Measurements from ENCODE around the gene CSNK1G2. TPM values are rescaled to one million over a fixed set of nuclear protein-coding genes. Genes with fewer than 3 reads are reported as not detected.

Gene CSNK1G2
- total and polyA plus RNA-seq, 2 of the 13 experiments (the other 11 are each of a cell fraction or from before 2014, with no cell fraction given), result 53.8 to 72.5 TPM

DNA sequence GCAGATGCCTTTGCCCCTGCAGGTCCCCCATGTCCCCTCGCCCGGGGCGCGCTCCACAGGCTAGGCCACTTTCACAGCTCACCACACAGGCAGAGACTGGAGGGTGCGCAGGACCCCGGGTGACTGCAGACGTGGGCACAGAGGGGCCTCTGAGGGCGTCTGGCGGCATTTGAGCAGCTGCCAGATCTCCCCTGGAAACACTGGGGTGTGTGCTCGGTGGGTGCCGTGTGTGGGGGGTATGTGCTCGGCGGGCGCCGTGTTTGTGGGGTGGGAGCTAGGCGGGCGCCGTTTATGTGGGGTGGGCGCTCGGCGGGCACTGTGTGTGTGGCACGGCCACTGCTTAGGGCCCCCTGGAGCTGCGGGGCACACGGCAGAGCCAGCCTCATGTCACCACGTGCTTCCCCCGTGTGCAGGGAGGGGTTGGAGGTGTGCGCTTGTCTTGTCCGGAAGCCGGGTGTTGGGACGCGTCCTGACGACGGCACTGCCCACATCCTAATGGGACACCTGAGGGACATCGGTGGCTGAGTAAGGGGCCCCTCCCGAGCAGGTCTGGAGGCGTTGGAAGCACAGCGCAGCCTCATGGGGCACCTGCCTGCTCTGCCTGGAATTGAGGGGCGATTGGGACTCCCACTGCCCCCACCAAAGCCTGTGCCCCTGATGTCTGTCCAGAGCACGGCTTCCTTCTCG, 16.7 kb downstream of the CSNK1G2 start (continued):
- TF ChIP-seq NFIB (CRISPR knock-in tag; IDR thresholded peaks at IDR 0.05; ENCODE audit: borderline replicate concordance), result no peak

DNA sequence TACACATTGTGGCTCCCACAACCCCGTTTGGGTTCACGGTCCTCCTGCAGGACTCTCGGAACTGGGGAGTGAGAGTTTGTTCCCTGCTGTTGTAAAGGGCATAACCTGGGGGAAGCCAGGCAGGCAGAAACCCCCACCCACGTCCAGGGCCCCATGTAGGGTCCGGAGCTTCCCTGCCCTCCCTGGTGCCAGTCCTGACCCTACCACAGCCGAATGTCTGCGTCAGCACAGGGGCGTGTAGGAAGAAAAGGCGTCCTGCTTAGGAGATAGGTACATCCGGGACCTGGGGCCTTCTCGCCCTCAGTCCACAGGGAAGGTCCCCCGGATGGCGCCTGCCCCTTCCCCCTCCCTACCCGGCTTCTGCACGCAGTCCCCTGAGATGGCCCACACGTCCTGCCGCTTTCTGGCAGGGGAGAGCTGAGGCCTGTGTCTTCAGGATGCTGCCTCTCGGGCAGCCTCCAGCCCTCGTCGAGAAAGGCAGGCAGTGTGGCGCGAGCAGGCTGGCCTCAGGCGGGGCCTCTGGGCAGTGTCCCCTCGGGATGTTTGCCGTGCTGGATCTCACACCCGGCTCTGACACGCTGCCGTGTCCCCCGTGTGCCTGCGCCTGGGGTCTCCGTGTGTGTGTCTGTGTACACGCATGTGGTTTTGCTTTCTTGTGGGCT, 19.1 kb downstream of the CSNK1G2 start:
- Histone ChIP-seq H3K4me2 (ENCODE audit: low read depth, low read length) (no peak overlapping the region), H3K9ac (ENCODE audit: insufficient read depth, low read depth, low read length) (no peak overlapping the region), H4K20me1 (ENCODE audit: insufficient read depth, low read length) (peaks cover 26% of the 10 kb centered on the region; the same call in 1 of the 2 replicates), H3K27ac (ENCODE audit: extremely low read length, insufficient read depth, low read length) (no peak overlapping the region), H2AFZ (ENCODE audit: low read length) (no peak overlapping the region), H3K36me3 (replicated peaks in 1 of 2; ENCODE audit: control insufficient read depth in 1 of 2, insufficient read depth in 2 of 2, low read length in 2 of 2) (peaks cover 4 to 9% of the 10 kb centered on the region in 2 experiments; a peak in 4 of 5 replicates), H3K9me3 (ENCODE audit: low read length) (no peaks in the 10 kb centered on the region), H3K27me3 (ENCODE audit: control insufficient read depth in 1 of 2, insufficient read depth in 2 of 2, low read length in 2 of 2) (no peaks in the 10 kb centered on the region), H3K79me2 (ENCODE audit: insufficient read depth, low read length) (peaks cover 10% of the 10 kb centered on the region), H3K4me3 (replicated peaks in 1 of 3; ENCODE audit: insufficient read depth in 1 of 3, low read depth in 2 of 3, low read length in 3 of 3) (no peak overlapping the region), H3K4me1 (ENCODE audit: insufficient read depth, low read length) (no peaks in the 10 kb centered on the region)
- POLR2A ChIA-PET, result no interaction called here
- CTCF ChIA-PET (ENCODE audit: low intra/inter-chr PET ratio, low total read pairs), result no interaction called here
- ATAC-seq (no peak), DNase-seq (ENCODE audit: low spot score) (no peak), FAIRE-seq (no peak)
- in situ Hi-C loops (cut with HindIII; ENCODE audit: extremely low pct_ligation_motif_present, low pct_unique_long_range_greater_than_20kb) (no loop called here), intact Hi-C loops (cut with micrococcal nuclease; ENCODE audit: unreplicated experiment) (no loop called here)
- WGBS (ENCODE audit: low lambda C conversion rate), result 96% methylated on average over 15 of the region's 32 CpGs
- no TSS peak for BruUV-seq (replicated peaks)
- TF ChIP-seq DPF2 (CRISPR knock-in tag; IDR thresholded peaks at IDR 0.05; ENCODE audit: borderline replicate concordance, low read depth), result no peak
- TF ChIP-seq ZNF773 (CRISPR knock-in tag; IDR thresholded peaks at IDR 0.05; ENCODE audit: borderline replicate concordance), result no peak
- TF ChIP-seq, protein P1, sequence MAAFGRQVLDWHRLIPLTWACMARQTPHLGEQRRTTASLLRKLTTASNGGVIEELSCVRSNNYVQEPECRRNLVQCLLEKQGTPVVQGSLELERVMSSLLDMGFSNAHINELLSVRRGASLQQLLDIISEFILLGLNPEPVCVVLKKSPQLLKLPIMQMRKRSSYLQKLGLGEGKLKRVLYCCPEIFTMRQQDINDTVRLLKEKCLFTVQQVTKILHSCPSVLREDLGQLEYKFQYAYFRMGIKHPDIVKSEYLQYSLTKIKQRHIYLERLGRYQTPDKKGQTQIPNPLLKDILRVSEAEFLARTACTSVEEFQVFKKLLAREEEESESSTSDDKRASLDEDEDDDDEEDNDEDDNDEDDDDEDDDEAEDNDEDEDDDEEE (CRISPR knock-in tag; IDR thresholded peaks at IDR 0.05), result no peak
- TF ChIP-seq BCL6 (CRISPR knock-in tag; IDR thresholded peaks at IDR 0.05), result no peak
- TF ChIP-seq PTBP1 (IDR thresholded peaks at IDR 0.05; ENCODE audit: low read depth, low read length, poor library complexity, severe bottlenecking), result no peak
- no peak for TF ChIP-seq ATF7 (IDR thresholded peaks at IDR 0.05)
- TF ChIP-seq ATF7 (CRISPR knock-in tag; IDR thresholded peaks at IDR 0.05), result no peak
- TF ChIP-seq, protein P2, sequence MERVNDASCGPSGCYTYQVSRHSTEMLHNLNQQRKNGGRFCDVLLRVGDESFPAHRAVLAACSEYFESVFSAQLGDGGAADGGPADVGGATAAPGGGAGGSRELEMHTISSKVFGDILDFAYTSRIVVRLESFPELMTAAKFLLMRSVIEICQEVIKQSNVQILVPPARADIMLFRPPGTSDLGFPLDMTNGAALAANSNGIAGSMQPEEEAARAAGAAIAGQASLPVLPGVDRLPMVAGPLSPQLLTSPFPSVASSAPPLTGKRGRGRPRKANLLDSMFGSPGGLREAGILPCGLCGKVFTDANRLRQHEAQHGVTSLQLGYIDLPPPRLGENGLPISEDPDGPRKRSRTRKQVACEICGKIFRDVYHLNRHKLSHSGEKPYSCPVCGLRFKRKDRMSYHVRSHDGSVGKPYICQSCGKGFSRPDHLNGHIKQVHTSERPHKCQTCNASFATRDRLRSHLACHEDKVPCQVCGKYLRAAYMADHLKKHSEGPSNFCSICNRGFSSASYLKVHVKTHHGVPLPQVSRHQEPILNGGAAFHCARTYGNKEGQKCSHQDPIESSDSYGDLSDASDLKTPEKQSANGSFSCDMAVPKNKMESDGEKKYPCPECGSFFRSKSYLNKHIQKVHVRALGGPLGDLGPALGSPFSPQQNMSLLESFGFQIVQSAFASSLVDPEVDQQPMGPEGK (CRISPR knock-in tag; IDR thresholded peaks at IDR 0.05), result no peak
- no peak for TF ChIP-seq FOXJ3 (CRISPR knock-in tag; IDR thresholded peaks at IDR 0.05; ENCODE audit: borderline replicate concordance)
- TF ChIP-seq, protein P3, sequence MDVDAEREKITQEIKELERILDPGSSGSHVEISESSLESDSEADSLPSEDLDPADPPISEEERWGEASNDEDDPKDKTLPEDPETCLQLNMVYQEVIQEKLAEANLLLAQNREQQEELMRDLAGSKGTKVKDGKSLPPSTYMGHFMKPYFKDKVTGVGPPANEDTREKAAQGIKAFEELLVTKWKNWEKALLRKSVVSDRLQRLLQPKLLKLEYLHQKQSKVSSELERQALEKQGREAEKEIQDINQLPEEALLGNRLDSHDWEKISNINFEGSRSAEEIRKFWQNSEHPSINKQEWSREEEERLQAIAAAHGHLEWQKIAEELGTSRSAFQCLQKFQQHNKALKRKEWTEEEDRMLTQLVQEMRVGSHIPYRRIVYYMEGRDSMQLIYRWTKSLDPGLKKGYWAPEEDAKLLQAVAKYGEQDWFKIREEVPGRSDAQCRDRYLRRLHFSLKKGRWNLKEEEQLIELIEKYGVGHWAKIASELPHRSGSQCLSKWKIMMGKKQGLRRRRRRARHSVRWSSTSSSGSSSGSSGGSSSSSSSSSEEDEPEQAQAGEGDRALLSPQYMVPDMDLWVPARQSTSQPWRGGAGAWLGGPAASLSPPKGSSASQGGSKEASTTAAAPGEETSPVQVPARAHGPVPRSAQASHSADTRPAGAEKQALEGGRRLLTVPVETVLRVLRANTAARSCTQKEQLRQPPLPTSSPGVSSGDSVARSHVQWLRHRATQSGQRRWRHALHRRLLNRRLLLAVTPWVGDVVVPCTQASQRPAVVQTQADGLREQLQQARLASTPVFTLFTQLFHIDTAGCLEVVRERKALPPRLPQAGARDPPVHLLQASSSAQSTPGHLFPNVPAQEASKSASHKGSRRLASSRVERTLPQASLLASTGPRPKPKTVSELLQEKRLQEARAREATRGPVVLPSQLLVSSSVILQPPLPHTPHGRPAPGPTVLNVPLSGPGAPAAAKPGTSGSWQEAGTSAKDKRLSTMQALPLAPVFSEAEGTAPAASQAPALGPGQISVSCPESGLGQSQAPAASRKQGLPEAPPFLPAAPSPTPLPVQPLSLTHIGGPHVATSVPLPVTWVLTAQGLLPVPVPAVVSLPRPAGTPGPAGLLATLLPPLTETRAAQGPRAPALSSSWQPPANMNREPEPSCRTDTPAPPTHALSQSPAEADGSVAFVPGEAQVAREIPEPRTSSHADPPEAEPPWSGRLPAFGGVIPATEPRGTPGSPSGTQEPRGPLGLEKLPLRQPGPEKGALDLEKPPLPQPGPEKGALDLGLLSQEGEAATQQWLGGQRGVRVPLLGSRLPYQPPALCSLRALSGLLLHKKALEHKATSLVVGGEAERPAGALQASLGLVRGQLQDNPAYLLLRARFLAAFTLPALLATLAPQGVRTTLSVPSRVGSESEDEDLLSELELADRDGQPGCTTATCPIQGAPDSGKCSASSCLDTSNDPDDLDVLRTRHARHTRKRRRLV (CRISPR knock-in tag; IDR thresholded peaks at IDR 0.05), result no peak
- no peak for TF ChIP-seq ZNF672 (CRISPR knock-in tag; IDR thresholded peaks at IDR 0.05)
- TF ChIP-seq ZNF879 (CRISPR knock-in tag; IDR thresholded peaks at IDR 0.05), result no peak
- TF ChIP-seq TMF1 (CRISPR knock-in tag; IDR thresholded peaks at IDR 0.05; ENCODE audit: low read depth), result no peak
